ENCODE measurements around the gene SKIC8.

DNA sequence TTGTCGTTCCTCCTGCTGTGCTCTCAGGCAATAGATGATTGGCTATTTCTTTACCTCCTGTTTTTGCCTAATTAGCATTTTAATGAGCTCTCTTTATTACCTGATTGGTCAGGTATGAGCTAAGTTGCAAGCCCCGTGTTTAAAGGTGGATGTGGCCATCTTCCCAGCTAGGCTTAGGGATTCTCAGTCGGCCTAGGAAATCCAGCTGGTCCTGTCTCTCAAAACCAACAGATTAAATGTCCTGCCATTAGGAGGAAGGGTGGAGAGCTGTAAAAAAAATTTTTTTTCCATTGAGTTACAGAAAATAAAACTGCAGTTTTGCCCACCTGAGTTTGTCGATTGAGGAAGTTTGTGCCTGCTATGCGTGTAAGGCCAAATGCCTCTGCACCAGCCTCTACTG is 59.6 kb downstream of the SKIC8 start:
- TF ChIP-seq POLR2A (IDR thresholded peaks at IDR 0.05) = no peak
- no peak for TF ChIP-seq EP300 (IDR thresholded peaks at IDR 0.05; ENCODE audit: low read depth)
- TF ChIP-seq, protein P1, sequence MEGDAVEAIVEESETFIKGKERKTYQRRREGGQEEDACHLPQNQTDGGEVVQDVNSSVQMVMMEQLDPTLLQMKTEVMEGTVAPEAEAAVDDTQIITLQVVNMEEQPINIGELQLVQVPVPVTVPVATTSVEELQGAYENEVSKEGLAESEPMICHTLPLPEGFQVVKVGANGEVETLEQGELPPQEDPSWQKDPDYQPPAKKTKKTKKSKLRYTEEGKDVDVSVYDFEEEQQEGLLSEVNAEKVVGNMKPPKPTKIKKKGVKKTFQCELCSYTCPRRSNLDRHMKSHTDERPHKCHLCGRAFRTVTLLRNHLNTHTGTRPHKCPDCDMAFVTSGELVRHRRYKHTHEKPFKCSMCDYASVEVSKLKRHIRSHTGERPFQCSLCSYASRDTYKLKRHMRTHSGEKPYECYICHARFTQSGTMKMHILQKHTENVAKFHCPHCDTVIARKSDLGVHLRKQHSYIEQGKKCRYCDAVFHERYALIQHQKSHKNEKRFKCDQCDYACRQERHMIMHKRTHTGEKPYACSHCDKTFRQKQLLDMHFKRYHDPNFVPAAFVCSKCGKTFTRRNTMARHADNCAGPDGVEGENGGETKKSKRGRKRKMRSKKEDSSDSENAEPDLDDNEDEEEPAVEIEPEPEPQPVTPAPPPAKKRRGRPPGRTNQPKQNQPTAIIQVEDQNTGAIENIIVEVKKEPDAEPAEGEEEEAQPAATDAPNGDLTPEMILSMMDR (IDR thresholded peaks at IDR 0.05) = no peak
